ENCODE data around the gene TTLL12. TPM values are rescaled to one million over a fixed set of nuclear protein-coding genes. Genes with fewer than 3 reads are reported as not detected.

The TTLL12 gene
- total and polyA plus RNA-seq, 2 of the 8 experiments (the other 6 are each of a cell fraction or from before 2014, with no cell fraction given) = 101 to 124 TPM

- no peak for TF ChIP-seq CHD2 (IDR thresholded peaks at IDR 0.05; ENCODE audit: low read length)
- no peak for TF ChIP-seq RAD21 (IDR thresholded peaks at IDR 0.05 in 1 of 2, conservative IDR thresholded peaks at IDR 0.05 in 1 of 2; ENCODE audit: low read depth in 2 of 2, low read length in 2 of 2)
- TF ChIP-seq ATF2 (IDR thresholded peaks at IDR 0.05; ENCODE audit: low read length) = no peak
- TF ChIP-seq YY1 (IDR thresholded peaks at IDR 0.05; ENCODE audit: low read depth, low read length) = no peak
Observed at GRCh38 chr22:43126501-43127165, 60.3 kb downstream of the TTLL12 start (continued).
